ENCODE measurements around the gene VPS13D.
"Not testable (repeated sequence)": the region's sequence is repeated elsewhere in the genome, so short reads cannot be mapped to it uniquely, and the experiment has no call there.

The VPS13D gene

GRCh38 chr1:12450756-12451559, 221.1 kb downstream of the VPS13D start:
- H3K36me3 ChIP-seq (ENCODE audit: control insufficient read depth, insufficient read depth, low read length), result peaks cover 19% of the 10 kb centered on the region
- H3K27ac ChIP-seq (ENCODE audit: low read depth, low read length, severe bottlenecking), result no peak overlapping the region
- H3K4me1 ChIP-seq (ENCODE audit: control insufficient read depth, insufficient read depth, low read length, poor library complexity, severe bottlenecking), result peaks cover 13% of the 10 kb centered on the region
- WGBS, 2 experiments (ENCODE audit: insufficient coverage in 2 of 2), result 100% methylated on average over 2 to 3 of the region's 4 CpGs
- no peaks in the 10 kb centered on the region for H3K9me3 ChIP-seq (ENCODE audit: control insufficient read depth, low read length)
- H3K4me3 ChIP-seq (ENCODE audit: extremely low read depth, insufficient read depth, low read length, poor library complexity, severe bottlenecking), result no peak overlapping the region

- H3K4me1 ChIP-seq (ENCODE audit: control insufficient read depth, insufficient read depth, low read length, poor library complexity, severe bottlenecking), result peaks cover 13% of the 10 kb centered on the region
- H3K9me3 ChIP-seq (ENCODE audit: control insufficient read depth, low read length), result no peaks in the 10 kb centered on the region
- H3K36me3 ChIP-seq (ENCODE audit: control insufficient read depth, insufficient read depth, low read length), result peaks cover 21% of the 10 kb centered on the region
- H3K27ac ChIP-seq (ENCODE audit: low read depth, low read length, severe bottlenecking), result no peak overlapping the region
- H3K4me3 ChIP-seq (ENCODE audit: extremely low read depth, insufficient read depth, low read length, poor library complexity, severe bottlenecking), result no peak overlapping the region
- WGBS, 2 experiments (ENCODE audit: insufficient coverage in 2 of 2), result 94 to 97% methylated on average over 2 to 3 of the region's 3 CpGs
These were observed 221.7 kb downstream of the VPS13D start for GRCh38 chr1:12451560-12451900.

- Histone ChIP-seq H3K36me3 (ENCODE audit: control insufficient read depth, insufficient read depth, low read length) (peaks cover 21% of the 10 kb centered on the region), H3K9me3 (ENCODE audit: control insufficient read depth, low read length) (no peaks in the 10 kb centered on the region), H3K4me3 (ENCODE audit: extremely low read depth, insufficient read depth, low read length, poor library complexity, severe bottlenecking) (no peak overlapping the region), H3K4me1 (ENCODE audit: control insufficient read depth, insufficient read depth, low read length, poor library complexity, severe bottlenecking) (peaks cover 13% of the 10 kb centered on the region), H3K27ac (ENCODE audit: low read depth, low read length, severe bottlenecking) (no peak overlapping the region)
These were observed 222.4 kb downstream of the VPS13D start for GRCh38 chr1:12452262-12452661.

- H3K4me3 ChIP-seq (ENCODE audit: extremely low read depth, insufficient read depth, low read length, poor library complexity, severe bottlenecking), result no peak overlapping the region
- H3K27ac ChIP-seq (ENCODE audit: low read depth, low read length, severe bottlenecking), result peak overlapping the region; percentile 23
- peaks cover 13% of the 10 kb centered on the region for H3K4me1 ChIP-seq (ENCODE audit: control insufficient read depth, insufficient read depth, low read length, poor library complexity, severe bottlenecking)
- 81 to 94% methylated on average over 7 to 10 of the region's 13 CpGs for WGBS, 2 experiments (ENCODE audit: insufficient coverage in 2 of 2)
- no peaks in the 10 kb centered on the region for H3K9me3 ChIP-seq (ENCODE audit: control insufficient read depth, low read length)
- H3K36me3 ChIP-seq (ENCODE audit: control insufficient read depth, insufficient read depth, low read length), result peaks cover 21% of the 10 kb centered on the region
These were observed 223.8 kb downstream of the VPS13D start for GRCh38 chr1:12453400-12454343.

GRCh38 chr1:12454406-12455391, 224.9 kb downstream of the VPS13D start:
- 93 to 100% methylated on average over 1 to 2 of the region's 4 CpGs for WGBS, 2 experiments (ENCODE audit: insufficient coverage in 2 of 2)
- Histone ChIP-seq H3K36me3 (ENCODE audit: control insufficient read depth, insufficient read depth, low read length) (peaks cover 21% of the 10 kb centered on the region), H3K4me1 (ENCODE audit: control insufficient read depth, insufficient read depth, low read length, poor library complexity, severe bottlenecking) (peaks cover 13% of the 10 kb centered on the region), H3K9me3 (ENCODE audit: control insufficient read depth, low read length) (no peaks in the 10 kb centered on the region), H3K27ac (ENCODE audit: low read depth, low read length, severe bottlenecking) (peak overlapping the region; percentile 23), H3K4me3 (ENCODE audit: extremely low read depth, insufficient read depth, low read length, poor library complexity, severe bottlenecking) (no peak overlapping the region)

GRCh38 chr1:12456081-12456480, 226.3 kb downstream of the VPS13D start:
- not testable (repeated sequence) for H3K9me3 ChIP-seq (ENCODE audit: control insufficient read depth, low read length); H3K4me3 ChIP-seq (ENCODE audit: extremely low read depth, insufficient read depth, low read length, poor library complexity, severe bottlenecking); H3K27ac ChIP-seq (ENCODE audit: low read depth, low read length, severe bottlenecking)
- H3K4me1 ChIP-seq (ENCODE audit: control insufficient read depth, insufficient read depth, low read length, poor library complexity, severe bottlenecking), result peaks cover 16% of the 10 kb centered on the region
- H3K36me3 ChIP-seq (ENCODE audit: control insufficient read depth, insufficient read depth, low read length), result peaks cover 14% of the 10 kb centered on the region
- 96 to 99% methylated on average over 6 to 7 of the region's 7 CpGs for WGBS, 2 experiments (ENCODE audit: insufficient coverage in 2 of 2)

- peaks cover 20% of the 10 kb centered on the region for H3K4me1 ChIP-seq (ENCODE audit: control insufficient read depth, insufficient read depth, low read length, poor library complexity, severe bottlenecking)
- H3K36me3 ChIP-seq (ENCODE audit: control insufficient read depth, insufficient read depth, low read length), result peaks cover 10% of the 10 kb centered on the region
- no peaks in the 10 kb centered on the region for H3K9me3 ChIP-seq (ENCODE audit: control insufficient read depth, low read length)
- H3K4me3 ChIP-seq (ENCODE audit: extremely low read depth, insufficient read depth, low read length, poor library complexity, severe bottlenecking), result no peak overlapping the region
- H3K27ac ChIP-seq (ENCODE audit: low read depth, low read length, severe bottlenecking), result no peak overlapping the region
- 100% methylated on average over 1 of the region's 1 CpG for WGBS, 2 experiments (ENCODE audit: insufficient coverage in 2 of 2)
These were observed 227.1 kb downstream of the VPS13D start for GRCh38 chr1:12456979-12457378.

GRCh38 chr1:12457771-12458170, 227.9 kb downstream of the VPS13D start:
- Histone ChIP-seq H3K27ac (ENCODE audit: low read depth, low read length, severe bottlenecking) (no peak overlapping the region), H3K4me1 (ENCODE audit: control insufficient read depth, insufficient read depth, low read length, poor library complexity, severe bottlenecking) (peaks cover 20% of the 10 kb centered on the region), H3K9me3 (ENCODE audit: control insufficient read depth, low read length) (no peaks in the 10 kb centered on the region), H3K4me3 (ENCODE audit: extremely low read depth, insufficient read depth, low read length, poor library complexity, severe bottlenecking) (no peak overlapping the region), H3K36me3 (ENCODE audit: control insufficient read depth, insufficient read depth, low read length) (peaks cover 6% of the 10 kb centered on the region)
- 97 to 100% methylated on average over 3 of the region's 4 CpGs for WGBS, 2 experiments (ENCODE audit: insufficient coverage in 2 of 2)

GRCh38 chr1:12458571-12458970, 228.7 kb downstream of the VPS13D start:
- 73 to 86% methylated on average over 1 of the region's 1 CpG for whole genome bisulfite sequencing, 2 experiments (ENCODE audit: insufficient coverage in 2 of 2)
- H3K36me3 ChIP-seq (ENCODE audit: control insufficient read depth, insufficient read depth, low read length), result peaks cover 12% of the 10 kb centered on the region
- H3K4me3 ChIP-seq (ENCODE audit: extremely low read depth, insufficient read depth, low read length, poor library complexity, severe bottlenecking), result no peak overlapping the region
- H3K27ac ChIP-seq (ENCODE audit: low read depth, low read length, severe bottlenecking), result no peak overlapping the region
- H3K9me3 ChIP-seq (ENCODE audit: control insufficient read depth, low read length), result no peaks in the 10 kb centered on the region
- peaks cover 20% of the 10 kb centered on the region for H3K4me1 ChIP-seq (ENCODE audit: control insufficient read depth, insufficient read depth, low read length, poor library complexity, severe bottlenecking)

GRCh38 chr1:12460121-12460520, 230.3 kb downstream of the VPS13D start:
- Histone ChIP-seq H3K36me3 (ENCODE audit: control insufficient read depth, insufficient read depth, low read length) (peaks cover 12% of the 10 kb centered on the region), H3K27ac (ENCODE audit: low read depth, low read length, severe bottlenecking) (no peak overlapping the region), H3K4me3 (ENCODE audit: extremely low read depth, insufficient read depth, low read length, poor library complexity, severe bottlenecking) (no peak overlapping the region), H3K9me3 (ENCODE audit: control insufficient read depth, low read length) (no peaks in the 10 kb centered on the region), H3K4me1 (ENCODE audit: control insufficient read depth, insufficient read depth, low read length, poor library complexity, severe bottlenecking) (peaks cover 7% of the 10 kb centered on the region)
- 93 to 95% methylated on average over 5 to 6 of the region's 6 CpGs for WGBS, 2 experiments (ENCODE audit: insufficient coverage in 2 of 2)
